Body of pancreas (tissue), 4 donors: Measurements from ENCODE around the gene EFNA1. TPM values are rescaled to one million over a fixed set of nuclear protein-coding genes. Genes with fewer than 3 reads are reported as not detected.

ENCODE experiments used
- ATAC-seq: fragments of 150-250 bp; one replicate; pipeline ENCODE4 v1.9.1; 2016
- DNase-seq, 4 donors: peaks; one replicate each; pipeline ENCODE4 v3.0.0-alpha.2; 2019
- H3K27ac ChIP-seq, 4 donors: fragments of 200-600 bp; sonication (generic); 1 replicate in 3 of 4; 2 replicates in 1 of 4; pipeline versions ENCODE4 v1.5.1 to v1.6.1; 2016 to 2019; ENCODE audit warnings: mild to moderate bottlenecking in 1 of 4, mixed read lengths in 1 of 4, moderate library complexity in 1 of 4
- H3K27me3 ChIP-seq, 2 donors: fragments of 200-600 bp; sonication (generic); one replicate each; pipeline ENCODE4 v1.6.0; 2016; ENCODE audit warnings: mild to moderate bottlenecking in 1 of 2
- H3K36me3 ChIP-seq, 2 donors: fragments of 200-600 bp; sonication (generic); replicated peaks in 1 of 2; 2 replicates each; pipeline ENCODE4 v1.5.1; 2016; ENCODE audit warnings: low read depth in 2 of 2; ENCODE audit not compliant: insufficient read depth in 1 of 2
- H3K4me1 ChIP-seq: fragments of 200-600 bp; sonication (generic); one replicate; pipeline ENCODE4 v1.6.0; 2016
- H3K4me3 ChIP-seq, 2 donors: fragments of 200-600 bp; sonication (generic); 1 replicate in 1 of 2; 2 replicates in 1 of 2; pipeline ENCODE4 v1.5.1; 2016 to 2019
- H3K9me3 ChIP-seq, 3 donors: fragments of 200-600 bp; sonication (generic); 1 replicate in 2 of 3; 2 replicates in 1 of 3; pipeline ENCODE4 v1.5.1; 2016
- CTCF ChIP-seq, 7 experiments: fragments of 450-650 bp in 4 of 7; fragments of 200-600 bp in 3 of 7; sonication (generic) in 3 of 7; IDR thresholded peaks; one replicate each; pipeline ENCODE4 v1.5.1; 2016 to 2019; ENCODE audit warnings: antibody characterized with exemption in 7 of 7
- POLR2A ChIP-seq, 3 donors: fragments of 450-650 bp; IDR thresholded peaks; one replicate each; pipeline ENCODE4 v1.6.1; 2016; ENCODE audit warnings: antibody characterized with exemption in 3 of 3, mild to moderate bottlenecking in 2 of 3
- WGBS, 2 donors: methylation state at CpG; one replicate each; pipeline ENCODE4 v1.1.5; 2017; 5-methylcytosine and 5-hydroxymethylcytosine counted together
- intact Hi-C: fragments of 100-400 bp; cut with DNase I; formaldehyde crosslinking; loops from one replicate; pipeline ENCODE4 v1.15.1; 2023
- total RNA-seq, 2 donors: library from RNA; depleted of rRNA; stranded (reverse); fragments of >200 nt; gene quantifications; one replicate each; pipeline ENCODE4 v1.1.0, GENCODE V29; 2016

The EFNA1 gene
- total RNA-seq, 2 donors from 2014 or later = 10.5 to 20.2 TPM

- ATAC-seq = no peak
- WGBS, 2 donors = 66 to 75% methylated on average over 5 of the region's 5 CpGs
- no peaks in the 10 kb centered on the region for H3K9me3 ChIP-seq
- DNase-seq = no peak
- no peaks in the 10 kb centered on the region for H3K27me3 ChIP-seq
- no peak overlapping the region for H3K4me3 ChIP-seq
- intact Hi-C loops = no loop called here
- peaks cover 12% of the 10 kb centered on the region for H3K4me1 ChIP-seq
- TF ChIP-seq CTCF (IDR thresholded peaks at IDR 0.05) = no peak
- no peak for TF ChIP-seq POLR2A (IDR thresholded peaks at IDR 0.05)
- no peak overlapping the region for H3K27ac ChIP-seq
- H3K36me3 ChIP-seq = no peaks in the 10 kb centered on the region
These were observed 19.4 kb upstream of the EFNA1 start for GRCh38 chr1:155108296-155108695.

- no peak overlapping the region for H3K4me3 ChIP-seq
- H3K36me3 ChIP-seq = no peaks in the 10 kb centered on the region
These were observed 17.3 kb upstream of the EFNA1 start for GRCh38 chr1:155110381-155110780.

GRCh38 chr1:155110826-155111225 lies 16.9 kb upstream of the EFNA1 start:
- no peaks in the 10 kb centered on the region for H3K27me3 ChIP-seq
- no peak for TF ChIP-seq POLR2A (IDR thresholded peaks at IDR 0.05)
- ATAC-seq (no peak), DNase-seq (no peak)
- intact Hi-C loops = no loop called here
- H3K27ac ChIP-seq = no peak overlapping the region
- H3K36me3 ChIP-seq = no peaks in the 10 kb centered on the region
- 69 to 73% methylated on average over 8 of the region's 8 CpGs for WGBS, 2 donors
- no peak overlapping the region for H3K4me3 ChIP-seq
- no peaks in the 10 kb centered on the region for H3K4me1 ChIP-seq
- no peaks in the 10 kb centered on the region for H3K9me3 ChIP-seq

More at GRCh38 chr1:155110381-155110780, 17.3 kb upstream of the EFNA1 start:
- no peaks in the 10 kb centered on the region for H3K27me3 ChIP-seq
- TF ChIP-seq POLR2A (IDR thresholded peaks at IDR 0.05) (no peak), CTCF (IDR thresholded peaks at IDR 0.05) (no peak)
- intact Hi-C loops = no loop called here
- peaks cover 3% of the 10 kb centered on the region for H3K4me1 ChIP-seq
- WGBS, 2 donors = 71% methylated on average over 8 of the region's 8 CpGs
- ATAC-seq (no peak), DNase-seq (no peak)
- H3K27ac ChIP-seq = no peak overlapping the region
- no peaks in the 10 kb centered on the region for H3K9me3 ChIP-seq

GRCh38 chr1:155113450-155113980 lies 14.2 kb upstream of the EFNA1 start:
- 63 to 74% methylated on average over 5 of the region's 5 CpGs for WGBS, 2 donors
- Histone ChIP-seq H3K9me3 (no peaks in the 10 kb centered on the region), H3K4me3 (no peak overlapping the region), H3K36me3 (no peaks in the 10 kb centered on the region), H3K27ac (no peak overlapping the region), H3K27me3 (no peaks in the 10 kb centered on the region), H3K4me1 (no peaks in the 10 kb centered on the region)
- no peak for DNase-seq
- TF ChIP-seq POLR2A (IDR thresholded peaks at IDR 0.05) (no peak), CTCF (IDR thresholded peaks at IDR 0.05) (no peak)
- intact Hi-C loops = no loop called here
- no peak for ATAC-seq

GRCh38 chr1:155116113-155116764 lies 11.4 kb upstream of the EFNA1 start:
- Histone ChIP-seq H3K4me1 (no peaks in the 10 kb centered on the region), H3K27me3 (no peaks in the 10 kb centered on the region), H3K27ac (no peak overlapping the region), H3K36me3 (no peaks in the 10 kb centered on the region), H3K4me3 (no peak overlapping the region), H3K9me3 (no peaks in the 10 kb centered on the region)
- intact Hi-C loops = no loop called here
- WGBS, 2 donors = 43 to 48% methylated on average over 5 of the region's 5 CpGs
- DNase-seq (no peak), ATAC-seq (no peak)
- TF ChIP-seq POLR2A (IDR thresholded peaks at IDR 0.05) = no peak
- no peak for TF ChIP-seq CTCF (IDR thresholded peaks at IDR 0.05)
